A673 (cell line): Measurements from ENCODE around the gene DSPP. TPM values are rescaled to one million over a fixed set of nuclear protein-coding genes. Genes with fewer than 3 reads are reported as not detected.

Source experiments
- BruUV-seq: library from RNA; stranded (reverse); fragments of 400-500 nt; replicated peaks from 2 replicates; lab custom pipeline; 2021; lab: Mats Ljungman, UMichigan
- CTCF ChIA-PET: fragments of 300-600 bp; sonication (Branson Sonifier 250); formaldehyde crosslinking; loops from one replicate; lab custom pipeline; 2022; ENCODE audit warnings: antibody characterized with exemption; lab: Charles Lee
- POLR2A ChIA-PET: fragments of 300-600 bp; sonication (Branson Sonifier 250); formaldehyde crosslinking; loops from one replicate; lab custom pipeline; 2022; ENCODE audit warnings: antibody characterized with exemption; ENCODE audit not compliant: low non-redundant PET; lab: Charles Lee
- DNase-seq: peaks from one replicate; pipeline ENCODE4 v3.0.0-alpha.2; 2015; ENCODE audit warnings: low spot score
- H3K27ac ChIP-seq: fragments of 200-600 bp; sonication (generic); 2 replicates; pipeline ENCODE4 v1.5.1; 2016; ENCODE audit warnings: mixed run types, low read depth, mild to moderate bottlenecking, mixed read lengths, antibody characterized with exemption, low read length; ENCODE audit not compliant: poor library complexity, severe bottlenecking
- H3K27me3 ChIP-seq: fragments of 200-600 bp; sonication (generic); replicated peaks from 2 replicates; pipeline ENCODE4 v1.6.1; 2017; ENCODE audit warnings: mixed run types, low read depth, mild to moderate bottlenecking, mixed read lengths, antibody characterized with exemption, low read length; ENCODE audit not compliant: insufficient read depth, poor library complexity
- H3K36me3 ChIP-seq: fragments of 200-600 bp; sonication (generic); 2 replicates; pipeline ENCODE4 v1.6.1; 2016; ENCODE audit warnings: mixed run types, mild to moderate bottlenecking, mixed read lengths, antibody characterized with exemption, low read length; ENCODE audit not compliant: insufficient read depth, poor library complexity, severe bottlenecking
- H3K4me1 ChIP-seq: fragments of 200-600 bp; sonication (generic); 2 replicates; pipeline ENCODE4 v1.6.1; 2017; ENCODE audit warnings: mixed run types, mild to moderate bottlenecking, mixed read lengths, antibody characterized with exemption, low read length; ENCODE audit not compliant: insufficient read depth, poor library complexity, severe bottlenecking
- H3K4me3 ChIP-seq: fragments of 200-600 bp; sonication (generic); 2 replicates; pipeline ENCODE4 v1.5.1; 2016; ENCODE audit warnings: low read depth, mixed run types, mild to moderate bottlenecking, mixed read lengths, low read length; ENCODE audit not compliant: poor library complexity, severe bottlenecking
- H3K9me3 ChIP-seq: fragments of 200-600 bp; sonication (generic); 2 replicates; pipeline ENCODE4 v1.6.1; 2016; ENCODE audit warnings: mixed run types, low read depth, mild to moderate bottlenecking, mixed read lengths, antibody characterized with exemption, low read length; ENCODE audit not compliant: poor library complexity, severe bottlenecking
- EZH2 ChIP-seq: fragments of 200-600 bp; sonication (generic); IDR thresholded peaks from 2 replicates; pipeline ENCODE4 v1.6.1; 2017; ENCODE audit warnings: borderline replicate concordance, low read depth, mild to moderate bottlenecking, mixed read lengths, antibody characterized with exemption, low read length; ENCODE audit not compliant: poor library complexity, severe bottlenecking
- intact Hi-C: fragments of 100-400 bp; cut with micrococcal nuclease; formaldehyde crosslinking; loops from one replicate; pipeline ENCODE4 v1.10.0; 2022; ENCODE audit not compliant: unreplicated experiment
- total RNA-seq: library from RNA; stranded (reverse); gene quantifications from 2 replicates; pipeline ENCODE4 v1.2.3, GENCODE V29; 2021
- TF ChIP-seq, protein P1 (sequence below): fragments of 300-800, 200-600 bp; sonication (generic); conservative IDR thresholded peaks from 2 replicates; pipeline ENCODE4 v1.5.1; 2017; ENCODE audit warnings: low read depth, mild to moderate bottlenecking, antibody characterized with exemption, low read length, moderate library complexity, mixed read lengths

DSPP gene
- total RNA-seq, 1 experiment from 2014 or later, result not detected

DNA sequence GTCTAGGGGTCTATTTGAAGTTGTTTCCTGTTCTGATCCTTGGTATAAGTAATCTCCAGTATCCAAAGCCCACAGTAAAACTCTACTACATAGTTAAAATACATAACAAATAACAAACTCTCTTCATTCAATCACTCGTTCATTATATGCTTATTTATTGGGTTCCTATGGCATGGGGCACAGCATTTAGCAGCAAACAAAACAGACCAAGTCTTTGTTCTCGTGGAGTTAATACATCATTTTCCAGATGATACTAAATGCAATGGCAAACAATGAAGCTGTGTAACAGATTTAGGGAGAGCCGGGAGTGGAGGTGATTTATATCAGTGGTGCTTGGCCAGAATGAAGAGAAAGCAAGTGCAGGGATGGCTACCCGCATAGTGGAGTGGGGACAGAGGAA is 42.6 kb upstream of the DSPP start:
- H3K27ac ChIP-seq, result no peak overlapping the region
- H3K9me3 ChIP-seq, result no peaks in the 10 kb centered on the region
- ChIA-PET POLR2A (no interaction called here), CTCF (no interaction called here)
- intact Hi-C loops, result no loop called here
- H3K36me3 ChIP-seq, result no peaks in the 10 kb centered on the region
- BruUV-seq, result no TSS peak
- no peak overlapping the region for H3K4me3 ChIP-seq
- DNase-seq, result no peak
- TF ChIP-seq EZH2, result no peak
- TF ChIP-seq, protein P1, sequence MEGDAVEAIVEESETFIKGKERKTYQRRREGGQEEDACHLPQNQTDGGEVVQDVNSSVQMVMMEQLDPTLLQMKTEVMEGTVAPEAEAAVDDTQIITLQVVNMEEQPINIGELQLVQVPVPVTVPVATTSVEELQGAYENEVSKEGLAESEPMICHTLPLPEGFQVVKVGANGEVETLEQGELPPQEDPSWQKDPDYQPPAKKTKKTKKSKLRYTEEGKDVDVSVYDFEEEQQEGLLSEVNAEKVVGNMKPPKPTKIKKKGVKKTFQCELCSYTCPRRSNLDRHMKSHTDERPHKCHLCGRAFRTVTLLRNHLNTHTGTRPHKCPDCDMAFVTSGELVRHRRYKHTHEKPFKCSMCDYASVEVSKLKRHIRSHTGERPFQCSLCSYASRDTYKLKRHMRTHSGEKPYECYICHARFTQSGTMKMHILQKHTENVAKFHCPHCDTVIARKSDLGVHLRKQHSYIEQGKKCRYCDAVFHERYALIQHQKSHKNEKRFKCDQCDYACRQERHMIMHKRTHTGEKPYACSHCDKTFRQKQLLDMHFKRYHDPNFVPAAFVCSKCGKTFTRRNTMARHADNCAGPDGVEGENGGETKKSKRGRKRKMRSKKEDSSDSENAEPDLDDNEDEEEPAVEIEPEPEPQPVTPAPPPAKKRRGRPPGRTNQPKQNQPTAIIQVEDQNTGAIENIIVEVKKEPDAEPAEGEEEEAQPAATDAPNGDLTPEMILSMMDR, result no peak
- no peaks in the 10 kb centered on the region for H3K27me3 ChIP-seq
- H3K4me1 ChIP-seq, result no peaks in the 10 kb centered on the region

DNA sequence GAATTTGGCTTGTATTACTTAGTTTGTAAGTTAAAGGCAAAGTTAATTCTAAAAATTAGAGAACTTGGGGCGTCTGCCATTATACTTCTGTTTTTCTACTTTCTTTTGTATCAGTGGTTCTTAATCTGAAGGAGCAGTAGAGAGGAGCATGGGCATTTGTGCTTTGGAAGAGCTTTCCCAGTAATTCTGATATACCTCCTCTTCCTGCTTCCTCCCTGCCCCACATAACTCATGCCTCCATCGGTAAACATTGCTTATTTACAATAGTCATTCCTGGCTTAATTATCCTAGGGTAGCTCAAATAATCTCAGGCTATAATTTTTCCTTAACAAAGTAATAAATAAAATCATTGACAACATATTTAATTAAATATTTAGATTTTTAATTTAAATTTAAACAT is 42.1 kb upstream of the DSPP start:
- ChIA-PET CTCF (no interaction called here), POLR2A (no interaction called here)
- Histone ChIP-seq H3K9me3 (no peaks in the 10 kb centered on the region), H3K4me3 (no peak overlapping the region), H3K4me1 (no peaks in the 10 kb centered on the region), H3K27me3 (no peaks in the 10 kb centered on the region), H3K36me3 (no peaks in the 10 kb centered on the region), H3K27ac (no peak overlapping the region)
- TF ChIP-seq, protein P1, result no peak
- no peak for DNase-seq
- intact Hi-C loops, result no loop called here
- BruUV-seq, result no TSS peak

DNA sequence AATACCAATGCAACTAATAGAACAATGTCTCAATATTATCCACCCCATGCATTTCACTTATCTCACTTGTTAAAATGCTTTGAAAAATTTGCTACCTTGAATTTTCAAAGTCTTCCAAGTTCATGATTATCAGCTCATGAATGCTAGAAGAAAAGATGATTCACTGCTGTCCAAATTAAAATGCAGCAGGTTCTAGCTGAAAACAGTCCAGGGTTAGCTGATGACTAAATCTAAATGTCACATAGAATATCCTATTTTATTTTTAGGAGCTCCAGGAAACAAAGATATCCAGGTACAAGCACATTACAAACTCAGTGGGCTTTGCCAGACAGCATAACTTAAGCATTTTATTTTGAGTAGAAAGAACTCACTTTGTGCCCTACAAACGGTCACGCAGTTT is 41.1 kb upstream of the DSPP start:
- TF ChIP-seq, protein P1, result no peak
- TF ChIP-seq EZH2, result no peak
- intact Hi-C loops, result no loop called here
- Histone ChIP-seq H3K36me3 (no peaks in the 10 kb centered on the region), H3K9me3 (no peaks in the 10 kb centered on the region), H3K27me3 (no peaks in the 10 kb centered on the region), H3K4me1 (no peaks in the 10 kb centered on the region), H3K27ac (no peak overlapping the region), H3K4me3 (no peak overlapping the region)
- POLR2A ChIA-PET, result no interaction called here
- no peak for DNase-seq
- CTCF ChIA-PET, result no interaction called here
- BruUV-seq, result no TSS peak
